H1 (cell line): Measurements from ENCODE around the gene TDRD9. TPM values are rescaled to one million over a fixed set of nuclear protein-coding genes. Genes with fewer than 3 reads are reported as not detected.

ENCODE experiments used
- CTCF ChIA-PET: fragments of 300-600 bp; sonication (Branson Sonifier 250); formaldehyde crosslinking; loops from one replicate; lab custom pipeline; 2021; ENCODE audit not compliant: partially characterized antibody; lab: Charles Lee
- POLR2A ChIA-PET: fragments of 300-600 bp; sonication (Branson Sonifier 250); formaldehyde crosslinking; loops from one replicate; lab custom pipeline; 2021; ENCODE audit warnings: inconsistent platforms; ENCODE audit not compliant: partially characterized antibody; lab: Charles Lee
- DNase-seq, 2 experiments: peaks; one replicate each; pipeline versions ENCODE4 v3.0.0 to v3.0.0-alpha.2; 2010 to 2022; ENCODE audit warnings: low spot score in 2 of 2, low read depth in 1 of 2, mixed read lengths in 1 of 2
- FAIRE-seq: peaks from 2 replicates; lab custom pipeline; 2011; peaks lifted over from hg19 to GRCh38; lab: Jason Lieb, UNC
- H2AFZ ChIP-seq: 2 replicates; pipeline ENCODE4 v1.8.1; 2012; ENCODE audit warnings: low read length, inconsistent platforms
- H2AK5ac ChIP-seq: 2 replicates; pipeline ENCODE4 v1.6.1; 2013; ENCODE audit warnings: low read depth, low read length
- H2BK120ac ChIP-seq: replicated peaks from 2 replicates; pipeline ENCODE3; 2013; ENCODE audit warnings: low read depth, low read length, inconsistent platforms
- H2BK12ac ChIP-seq: 2 replicates; pipeline ENCODE4 v1.6.1; 2013; ENCODE audit warnings: low read depth, low read length
- H2BK15ac ChIP-seq: 2 replicates; pipeline ENCODE4 v1.6.1; 2013; ENCODE audit warnings: low read length
- H2BK20ac ChIP-seq: 2 replicates; pipeline ENCODE4 v1.6.1; 2013; ENCODE audit warnings: low read length
- H2BK5ac ChIP-seq: 2 replicates; pipeline ENCODE4 v1.6.1; 2013; ENCODE audit warnings: low read depth, low read length
- H3K14ac ChIP-seq: 2 replicates; pipeline ENCODE4 v1.6.1; 2013; ENCODE audit warnings: inconsistent platforms; ENCODE audit not compliant: insufficient read length
- H3K18ac ChIP-seq: 2 replicates; pipeline ENCODE4 v1.6.1; 2013; ENCODE audit warnings: low read length; ENCODE audit errors: extremely low read depth
- H3K23ac ChIP-seq: 2 replicates; pipeline ENCODE4 v1.6.1; 2013; ENCODE audit warnings: inconsistent platforms; ENCODE audit not compliant: insufficient read length
- H3K23me2 ChIP-seq: 2 replicates; pipeline ENCODE4 v1.6.1; 2013; ENCODE audit warnings: low read depth, low read length
- H3K27ac ChIP-seq: 2 replicates; pipeline ENCODE4 v1.6.1; 2011; ENCODE audit warnings: low read depth, low read length, inconsistent platforms
- H3K27me3 ChIP-seq, 4 experiments: replicated peaks in 1 of 4; 1 replicate in 1 of 4; 2 replicates in 3 of 4; pipeline versions ENCODE4 v1.6.1 to v1.8.1; 2011 to 2013; ENCODE audit warnings: low read length in 3 of 4, mild to moderate bottlenecking in 3 of 4, inconsistent platforms in 2 of 4, mixed read lengths in 2 of 4, moderate library complexity in 1 of 4; ENCODE audit not compliant: control insufficient read depth in 3 of 4, insufficient read depth in 3 of 4; ENCODE audit errors: extremely low read depth in 1 of 4
- H3K36me3 ChIP-seq, 4 experiments: 2 replicates each; pipeline versions ENCODE4 v1.6.1 to v1.8.1; 2011 to 2013; ENCODE audit warnings: mild to moderate bottlenecking in 4 of 4, low read length in 3 of 4, moderate library complexity in 2 of 4, control low read depth in 1 of 4, inconsistent platforms in 1 of 4; ENCODE audit not compliant: insufficient read depth in 4 of 4, control insufficient read depth in 2 of 4
- H3K4ac ChIP-seq: replicated peaks from 2 replicates; pipeline ENCODE3; 2013; ENCODE audit warnings: low read length, low read depth, mixed read lengths, inconsistent platforms; ENCODE audit not compliant: insufficient read length
- H3K4me1 ChIP-seq, 4 experiments: replicated peaks in 1 of 4; 1 replicate in 1 of 4; 2 replicates in 3 of 4; pipeline versions ENCODE4 v1.6.1 to v1.8.1; 2011 to 2013; ENCODE audit warnings: low read length in 3 of 4, inconsistent platforms in 2 of 4, mixed read lengths in 1 of 4; ENCODE audit not compliant: insufficient read depth in 4 of 4, control insufficient read depth in 3 of 4
- H3K4me2 ChIP-seq, 2 experiments: 2 replicates each; pipeline versions ENCODE4 v1.6.1 to v1.8.1; 2011 to 2013; ENCODE audit warnings: low read depth in 2 of 2, low read length in 2 of 2, control low read depth in 1 of 2, inconsistent platforms in 1 of 2, mild to moderate bottlenecking in 1 of 2; ENCODE audit not compliant: insufficient read depth in 1 of 2
- H3K4me3 ChIP-seq, 4 experiments: fragments of 200-600, 300-600 bp in 1 of 4; sonication (generic), shearing (Covaris generic), sonication (Bioruptor Twin) in 1 of 4; 2 replicates each; pipeline versions ENCODE4 v1.5.1 to v1.8.1; 2011 to 2016; ENCODE audit warnings: low read length in 4 of 4, low read depth in 3 of 4, control low read depth in 2 of 4, inconsistent platforms in 2 of 4, mild to moderate bottlenecking in 2 of 4, mixed read lengths in 1 of 4, moderate library complexity in 1 of 4; ENCODE audit not compliant: insufficient read depth in 2 of 4; ENCODE audit errors: extremely low read depth in 1 of 4
- H3K56ac ChIP-seq: replicated peaks from 2 replicates; pipeline ENCODE3; 2013; ENCODE audit warnings: low read depth, mild to moderate bottlenecking, mixed read lengths, low read length, inconsistent platforms; ENCODE audit not compliant: insufficient read length
- H3K79me1 ChIP-seq: 2 replicates; pipeline ENCODE4 v1.6.1; 2013; ENCODE audit warnings: low read depth, low read length, control low read depth
- H3K79me2 ChIP-seq, 2 experiments: 2 replicates each; pipeline versions ENCODE4 v1.6.1 to v1.8.1; 2012 to 2013; ENCODE audit warnings: low read length in 2 of 2, mild to moderate bottlenecking in 2 of 2, inconsistent platforms in 1 of 2; ENCODE audit not compliant: insufficient read depth in 2 of 2, control insufficient read depth in 1 of 2
- H3K9ac ChIP-seq, 4 experiments: replicated peaks in 1 of 4; 1 replicate in 1 of 4; 2 replicates in 3 of 4; pipeline versions ENCODE4 v1.6.1 to v1.8.1; 2011 to 2013; ENCODE audit warnings: low read depth in 3 of 4, low read length in 3 of 4, control low read depth in 2 of 4, mild to moderate bottlenecking in 2 of 4, moderate library complexity in 2 of 4, inconsistent platforms in 1 of 4; ENCODE audit errors: extremely low read depth in 1 of 4
- H3K9me3 ChIP-seq, 2 experiments: 2 replicates each; pipeline versions ENCODE4 v1.6.1 to v1.8.1; 2012 to 2013; ENCODE audit warnings: mild to moderate bottlenecking in 2 of 2, moderate library complexity in 2 of 2, control low read depth in 1 of 2, inconsistent platforms in 1 of 2, low read depth in 1 of 2, low read length in 1 of 2, mixed read lengths in 1 of 2; ENCODE audit not compliant: insufficient read depth in 2 of 2
- H4K20me1 ChIP-seq, 2 experiments: replicated peaks in 1 of 2; 2 replicates each; pipeline versions ENCODE3 to v1.8.1; 2011 to 2013; ENCODE audit warnings: inconsistent platforms in 2 of 2, low read length in 2 of 2, mild to moderate bottlenecking in 1 of 2; ENCODE audit not compliant: insufficient read depth in 2 of 2, control insufficient read depth in 1 of 2
- H4K5ac ChIP-seq: 2 replicates; pipeline ENCODE4 v1.6.1; 2013; ENCODE audit warnings: low read length, low read depth, mixed read lengths, inconsistent platforms; ENCODE audit not compliant: insufficient read length
- H4K8ac ChIP-seq: 2 replicates; pipeline ENCODE4 v1.8.0; 2013; ENCODE audit warnings: mild to moderate bottlenecking, moderate library complexity, low read length, inconsistent platforms; ENCODE audit not compliant: insufficient read depth; ENCODE audit errors: extremely low read depth
- H4K91ac ChIP-seq: replicated peaks from 2 replicates; pipeline ENCODE3; 2013; ENCODE audit warnings: low read length, mixed read lengths, inconsistent platforms; ENCODE audit not compliant: insufficient read length
- BACH1 ChIP-seq: IDR thresholded peaks from 2 replicates; pipeline ENCODE4 v1.6.1; 2012; ENCODE audit warnings: low read length, improper control_type of control experiment
- CBX5 ChIP-seq: fragments of 300-800, 300-1000 bp; sonication (generic); IDR thresholded peaks from 2 replicates; pipeline ENCODE4 v1.7.1; 2016; ENCODE audit warnings: antibody characterized with exemption, low read length, low read depth
- EZH2 ChIP-seq: fragments of 200-600 bp; sonication (generic); IDR thresholded peaks from 2 replicates; pipeline ENCODE4 v1.7.1; 2012; ENCODE audit warnings: low read depth, mild to moderate bottlenecking, moderate library complexity, low read length, inconsistent platforms; ENCODE audit not compliant: severe bottlenecking
- JUN ChIP-seq: IDR thresholded peaks from 2 replicates; pipeline ENCODE4 v1.6.1; 2011; ENCODE audit warnings: low read depth, mild to moderate bottlenecking, improper control_type of control experiment, low read length
- SP1 ChIP-seq: IDR thresholded peaks from 2 replicates; pipeline ENCODE4 v1.6.1; 2011; ENCODE audit warnings: low read depth, low read length
- SP2 ChIP-seq: IDR thresholded peaks from 2 replicates; pipeline ENCODE4 v1.6.1; 2012; ENCODE audit warnings: mild to moderate bottlenecking, low read length, inconsistent platforms
- WGBS, 2 experiments: shearing (Covaris generic) in 1 of 2; methylation state at CpG; one replicate each; pipeline versions ENCODE4 v1.1.6 to v1.1.7; 2013 to 2015; ENCODE audit warnings: low lambda C conversion rate in 2 of 2, mixed read lengths in 2 of 2, inconsistent platforms in 1 of 2, low coverage in 1 of 2, missing lambda C conversion rate in 1 of 2; ENCODE audit not compliant: insufficient replicate concordance in 2 of 2, insufficient coverage in 1 of 2, insufficient read length in 1 of 2; ENCODE audit errors: extremely low coverage in 1 of 2, missing lambda C conversion rate in 1 of 2; 5-methylcytosine and 5-hydroxymethylcytosine counted together
- polyA plus RNA-seq, 7 experiments: library from polyadenylated mRNA; depleted of rRNA in 3 of 7; stranded (reverse) in 5 of 7; unstranded in 2 of 7; fragments of >200 nt in 5 of 7; fragments of 200-250 nt in 2 of 7; gene quantifications; 1 replicate in 5 of 7; 2 replicates in 1 of 7; 4 replicates in 1 of 7; pipeline versions ENCODE4 v1.2.1 to v1.2.3, GENCODE V29; 2011 to 2013; ENCODE audit warnings: missing spikeins in 2 of 7, mixed read lengths in 2 of 7
- total RNA-seq: library from RNA; stranded (reverse); fragmentation: NEBNext Ultra II Directional; extraction: Animal tissue kit (Norgen Biotek cat#: 25700); gene quantifications from 2 replicates; pipeline ENCODE4 v1.2.1, GENCODE V29; 2021

The TDRD9 gene
- total and polyA plus RNA-seq, 2 of the 8 experiments (the other 6 are each of a cell fraction or from before 2014, with no cell fraction given), result not detected

DNA sequence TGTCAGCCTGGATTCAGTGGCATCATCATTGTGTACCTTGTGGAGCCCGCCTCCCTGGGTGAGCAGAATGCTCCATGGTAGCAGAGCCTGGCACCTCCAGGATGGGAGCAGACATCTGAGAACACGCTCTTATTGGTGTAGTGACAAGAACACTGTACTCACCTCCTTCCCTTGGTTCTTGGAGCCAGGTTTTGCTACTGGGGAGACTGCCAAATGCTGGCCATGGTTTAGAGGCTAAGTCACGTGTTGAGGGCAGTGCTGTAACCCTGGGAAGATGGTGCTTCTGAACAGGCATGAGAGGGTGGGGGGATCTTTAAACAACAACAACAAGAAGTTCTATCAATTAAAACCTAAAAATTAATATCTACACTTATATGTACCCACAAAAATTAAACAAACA is 109.6 kb downstream of the TDRD9 start:
- no peaks in the 10 kb centered on the region for H3K9me3 ChIP-seq
- H3K36me3 ChIP-seq, result no peaks in the 10 kb centered on the region
- no peak overlapping the region for H4K8ac ChIP-seq
- DNase-seq, result no peak
- H3K9ac ChIP-seq, result no peak overlapping the region
- TF ChIP-seq JUN (no peak), EZH2 (no peak), SP1 (no peak), BACH1 (no peak), CBX5 (no peak), SP2 (no peak)
- H2AK5ac ChIP-seq, result no peak overlapping the region
- no peak overlapping the region for H3K4me2 ChIP-seq
- no peaks in the 10 kb centered on the region for H4K20me1 ChIP-seq
- no peak overlapping the region for H4K91ac ChIP-seq
- no peaks in the 10 kb centered on the region for H3K23me2 ChIP-seq
- no peak overlapping the region for H2BK120ac ChIP-seq
- no peak for FAIRE-seq
- CTCF ChIA-PET, result interaction anchor here (1.0 to 1.7 kb wide), 3 partner anchors 9 to 228 kb away, joined by 3 read pairs; no protein-coding TSS in a partner anchor
- H3K14ac ChIP-seq, result no peak overlapping the region
- no peak overlapping the region; the same call in 1 of the 2 replicates for H2AFZ ChIP-seq
- POLR2A ChIA-PET, result no interaction called here
- H3K79me2 ChIP-seq, result no peaks in the 10 kb centered on the region
- H2BK20ac ChIP-seq, result no peak overlapping the region
- no peaks in the 10 kb centered on the region for H3K27me3 ChIP-seq
- WGBS, 2 experiments, result 83% methylated on average over 3 of the region's 3 CpGs; no CpG with 5 or more reads in 1 of the 2 experiments
- H3K27ac ChIP-seq, result no peak overlapping the region
- H2BK15ac ChIP-seq, result no peak overlapping the region
- no peaks in the 10 kb centered on the region for H3K79me1 ChIP-seq
- no peak overlapping the region for H4K5ac ChIP-seq
- H3K4me3 ChIP-seq, result no peak overlapping the region
- no peak overlapping the region for H2BK12ac ChIP-seq
- H3K4me1 ChIP-seq, result peaks cover 0 to 2% (median 0%) of the 10 kb centered on the region in 4 experiments; a peak in 2 of 7 replicates
- H3K18ac ChIP-seq, result no peak overlapping the region
- no peak overlapping the region for H3K23ac ChIP-seq
- H2BK5ac ChIP-seq, result no peak overlapping the region
- no peak overlapping the region for H3K4ac ChIP-seq
- H3K56ac ChIP-seq, result no peak overlapping the region
